GM21423 (cell line): Measurements from ENCODE around the gene DGKB.
"Not testable (repeated sequence)": the region's sequence is repeated elsewhere in the genome, so short reads cannot be mapped to it uniquely, and the experiment has no call there.

Source experiments
- ATAC-seq: cut with Tn5 transposase; IDR thresholded peaks from one replicate; pipeline ENCODE4 v1.9.1; 2021; ENCODE audit warnings: mild to moderate bottlenecking, moderate library complexity; ENCODE audit not compliant: unreplicated experiment

DGKB gene

DNA sequence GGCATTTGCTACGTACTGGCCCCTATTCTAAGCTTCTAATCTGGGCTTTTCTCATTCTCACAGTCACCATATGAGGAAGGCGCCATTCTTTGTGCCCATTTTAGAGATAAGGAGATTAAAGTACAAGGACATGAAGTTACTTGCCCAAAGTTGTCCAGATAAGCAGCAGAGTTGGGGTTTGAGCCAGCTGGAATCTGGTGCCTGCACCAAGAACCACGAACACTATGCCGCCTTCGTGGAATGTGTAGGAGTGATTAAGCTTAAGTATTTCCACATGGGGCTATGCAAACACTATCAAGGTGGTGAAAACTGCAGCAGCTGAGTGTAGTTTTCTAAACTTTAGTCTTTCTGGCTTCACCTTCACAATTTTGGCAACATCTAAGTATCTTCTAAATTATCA lies 570.4 kb downstream of the DGKB start:
- no peak for ATAC-seq

GRCh38 chr7:14324767-14325166 lies 577.8 kb downstream of the DGKB start:
- no peak for ATAC-seq

DNA sequence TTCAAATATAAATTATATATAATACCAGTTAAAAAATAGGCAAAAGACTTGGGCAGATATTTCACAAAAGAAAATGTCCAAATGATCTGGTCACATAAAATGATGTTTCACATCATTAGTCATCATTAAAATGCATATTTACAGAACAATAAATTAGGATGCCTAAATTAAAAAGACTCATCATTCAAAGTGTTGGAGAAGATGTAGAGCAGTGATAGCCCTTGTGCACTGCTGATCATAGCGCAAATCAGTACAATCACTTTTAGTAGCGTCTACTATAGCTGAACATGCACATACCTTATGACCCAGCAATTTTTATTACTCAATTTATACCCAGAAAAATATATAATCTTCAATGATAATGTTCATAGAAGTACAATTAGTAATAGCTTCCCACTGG lies 579.8 kb downstream of the DGKB start:
- no peak for ATAC-seq

DNA sequence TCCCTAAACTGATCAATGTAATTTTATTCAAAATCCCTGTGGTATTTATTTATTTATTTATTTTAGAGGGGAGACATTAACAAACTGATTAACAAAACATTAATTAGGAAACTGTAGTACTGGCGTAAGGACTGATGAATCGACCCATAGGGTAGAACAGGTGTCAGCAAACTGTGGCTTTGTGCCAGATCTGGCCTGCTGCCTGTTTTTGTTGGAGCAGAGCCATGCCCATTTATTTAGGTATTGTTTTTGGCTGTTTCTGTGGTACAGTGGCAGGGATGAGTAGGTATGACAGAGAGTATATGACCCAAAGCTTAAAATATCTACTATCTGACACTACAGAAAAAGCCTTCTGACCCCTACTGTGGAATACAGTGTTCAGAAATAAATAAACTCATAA lies 580.6 kb downstream of the DGKB start:
- ATAC-seq, result no peak

- no peak for ATAC-seq
These were observed 593.1 kb downstream of the DGKB start for GRCh38 chr7:14309432-14309831.

GRCh38 chr7:14305233-14305866 lies 597.2 kb downstream of the DGKB start:
- ATAC-seq, result no peak

- no peak for ATAC-seq
These were observed 599.0 kb downstream of the DGKB start for GRCh38 chr7:14303536-14303935.

DNA sequence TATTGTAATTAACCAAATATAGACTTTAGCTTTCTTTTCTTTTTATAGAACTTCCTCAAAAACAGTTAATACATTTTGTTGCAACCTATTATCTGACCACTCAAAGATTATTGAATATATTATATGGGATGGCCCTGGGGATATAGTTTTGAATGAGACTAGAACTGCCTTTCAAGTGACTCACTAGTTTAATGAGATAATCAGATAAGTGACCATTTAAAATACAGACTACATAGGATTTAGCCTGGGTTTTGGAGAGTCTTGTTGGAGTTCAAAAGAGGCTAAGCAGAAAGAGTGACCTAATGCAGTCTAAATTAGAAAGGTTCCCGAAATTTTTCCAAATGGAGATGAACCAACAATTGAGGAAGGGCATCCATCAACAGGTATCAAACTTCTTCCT lies 607.9 kb downstream of the DGKB start:
- no peak for ATAC-seq

- no peak for ATAC-seq
These were observed 609.1 kb downstream of the DGKB start for GRCh38 chr7:14293434-14293833.

- no peak for ATAC-seq
These were observed 609.8 kb downstream of the DGKB start for GRCh38 chr7:14292737-14293136.

- no peak for ATAC-seq
These were observed 612.6 kb downstream of the DGKB start for GRCh38 chr7:14289957-14290356.

DNA sequence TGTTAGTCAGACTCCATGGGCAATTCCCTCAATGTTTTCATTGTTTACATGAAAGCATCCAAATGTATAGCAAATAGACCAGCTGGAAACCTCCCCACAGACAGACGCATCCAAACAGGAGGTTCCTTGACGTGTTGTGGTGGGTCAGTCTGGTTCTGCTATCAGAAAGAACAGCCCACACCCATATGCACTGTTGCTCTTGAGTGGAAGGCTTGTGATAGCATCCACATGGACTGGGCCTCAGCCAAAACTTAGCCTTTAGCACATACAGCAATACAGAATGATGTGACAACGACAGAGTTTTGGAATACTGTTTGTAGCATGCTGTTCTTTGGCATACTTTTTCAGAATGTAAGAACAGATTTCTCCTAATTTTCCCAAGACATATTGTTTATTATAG lies 613.9 kb downstream of the DGKB start:
- no peak for ATAC-seq

DNA sequence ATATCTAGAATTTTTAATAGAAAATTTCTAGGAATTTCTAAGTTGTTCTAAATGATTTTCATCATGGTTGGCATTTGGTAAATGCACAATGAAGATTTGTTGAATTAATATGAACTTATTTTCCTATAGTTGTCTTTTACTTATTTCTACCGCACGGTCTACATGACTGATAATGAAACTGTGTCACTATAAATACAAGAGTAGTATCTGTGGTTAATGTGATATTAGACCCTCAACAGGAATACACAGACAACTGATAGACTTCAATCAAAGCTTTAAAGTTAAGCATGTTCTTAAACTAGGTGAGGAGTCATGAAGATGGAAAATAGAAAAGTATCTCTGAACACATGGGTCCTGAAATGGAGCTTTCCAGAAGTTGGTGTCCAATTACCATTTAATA lies 615.2 kb downstream of the DGKB start:
- ATAC-seq, result no peak

DNA sequence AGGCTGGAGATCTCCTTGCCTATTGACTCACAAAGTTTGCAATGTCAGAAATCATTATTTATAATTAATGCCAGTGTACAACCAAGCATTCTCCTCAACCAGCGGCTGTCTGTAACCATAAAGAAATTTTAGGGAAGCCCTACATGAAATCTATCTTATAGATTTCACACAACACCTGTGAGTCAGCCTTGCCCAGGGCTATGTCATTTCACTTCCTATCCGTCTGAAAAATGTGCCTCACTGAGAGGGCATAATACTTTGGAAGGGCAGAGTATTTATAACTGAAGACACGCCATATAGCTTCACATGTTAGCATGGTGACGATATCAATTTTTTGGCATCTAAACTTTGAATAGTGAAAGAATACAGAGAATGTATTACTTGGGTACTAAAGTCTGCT lies 616.5 kb downstream of the DGKB start:
- ATAC-seq, result no peak

DNA sequence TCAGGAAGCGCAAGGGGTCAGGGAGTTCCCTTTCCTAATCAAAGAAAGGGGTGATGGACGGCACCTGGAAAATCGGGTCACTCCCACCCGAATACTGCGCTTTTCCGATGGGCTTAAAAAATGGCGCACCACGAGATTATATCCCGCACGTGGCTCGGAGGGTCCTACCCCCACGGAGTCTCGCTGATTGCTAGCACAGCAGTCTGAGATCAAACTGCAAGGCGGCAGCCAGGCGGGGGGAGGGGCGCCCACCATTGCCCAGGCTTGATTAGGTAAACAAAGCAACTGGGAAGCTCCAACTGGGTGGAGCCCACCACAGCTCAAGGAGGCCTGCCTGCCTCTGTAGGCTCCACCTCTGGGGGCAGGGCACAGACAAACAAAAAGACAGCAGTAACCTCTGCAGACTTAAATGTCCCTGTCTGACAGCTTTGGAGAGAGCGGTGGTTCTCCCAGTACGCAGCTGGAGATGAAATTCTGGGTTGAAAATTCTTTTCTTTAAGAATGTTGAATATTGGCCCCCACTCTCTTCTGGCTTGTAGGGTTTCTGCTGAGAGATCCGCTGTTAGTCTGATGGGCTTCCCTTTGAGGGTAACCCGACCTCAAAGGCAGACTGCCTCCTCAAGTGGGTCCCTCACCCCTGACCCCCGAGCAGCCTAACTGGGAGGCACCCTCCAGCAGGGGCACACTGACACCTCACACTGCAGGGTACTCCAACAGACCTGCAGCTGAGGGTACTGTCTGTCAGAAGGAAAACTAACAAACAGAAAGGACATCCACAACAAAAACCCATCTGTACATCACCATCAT lies 623.3 kb downstream of the DGKB start:
- ATAC-seq, result not testable (repeated sequence)

DNA sequence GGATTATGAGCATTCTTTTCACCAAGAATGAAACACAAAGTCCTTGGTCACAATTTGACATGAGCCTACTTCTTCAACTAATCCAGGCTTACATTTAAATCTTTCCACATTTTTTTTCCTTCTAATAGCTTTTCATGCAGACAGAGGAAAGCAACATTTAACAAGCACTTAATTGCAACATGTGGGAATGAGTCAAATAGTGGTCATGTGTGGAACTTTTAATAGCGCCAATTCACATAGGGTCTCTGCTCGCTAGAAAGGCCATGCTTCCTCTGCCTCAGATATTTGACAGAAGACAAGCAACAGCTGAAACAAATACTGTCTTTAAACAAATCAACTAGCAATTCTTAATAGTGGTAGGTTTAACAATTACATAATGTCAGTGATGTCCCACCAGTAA lies 627.2 kb downstream of the DGKB start:
- no peak for ATAC-seq

- ATAC-seq, result no peak
These were observed 631.1 kb downstream of the DGKB start for GRCh38 chr7:14271441-14271840.

DNA sequence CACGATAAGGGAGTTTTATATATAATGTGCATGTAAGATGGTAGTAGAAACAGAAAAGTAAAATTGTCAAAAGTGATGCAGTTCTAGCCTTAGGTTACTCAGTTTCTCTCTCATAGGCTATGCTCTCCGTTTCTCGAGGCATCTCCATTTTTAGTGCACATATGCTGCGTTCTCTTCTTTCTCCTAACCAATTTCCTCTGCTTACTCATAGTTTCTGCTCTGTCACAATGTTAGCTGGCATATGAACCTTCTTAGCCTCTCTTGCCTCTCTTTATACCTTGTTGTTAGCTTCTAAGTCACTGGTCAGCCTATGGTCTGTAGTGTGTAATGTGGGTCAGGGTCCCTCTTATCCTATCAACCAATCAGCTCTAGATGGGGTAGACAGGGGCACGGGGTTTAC lies 632.5 kb downstream of the DGKB start:
- no peak for ATAC-seq

DNA sequence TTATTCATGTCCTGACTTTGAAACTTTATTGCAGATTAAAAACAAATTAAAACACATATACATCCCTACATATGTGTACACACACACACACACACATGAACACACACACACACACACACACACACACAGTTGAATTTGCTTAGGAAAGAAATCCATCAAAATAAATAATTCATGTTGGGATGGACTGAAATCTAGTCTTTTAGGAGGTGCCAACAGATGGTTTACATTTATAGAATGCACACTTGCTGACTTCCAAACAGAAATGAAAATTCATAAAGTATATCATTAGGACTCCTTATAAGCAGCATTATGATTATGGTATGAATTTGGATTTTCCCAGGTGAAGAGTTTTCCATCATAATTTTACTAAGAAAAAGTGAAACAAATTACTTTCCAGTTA lies 642.5 kb downstream of the DGKB start:
- no peak for ATAC-seq

DNA sequence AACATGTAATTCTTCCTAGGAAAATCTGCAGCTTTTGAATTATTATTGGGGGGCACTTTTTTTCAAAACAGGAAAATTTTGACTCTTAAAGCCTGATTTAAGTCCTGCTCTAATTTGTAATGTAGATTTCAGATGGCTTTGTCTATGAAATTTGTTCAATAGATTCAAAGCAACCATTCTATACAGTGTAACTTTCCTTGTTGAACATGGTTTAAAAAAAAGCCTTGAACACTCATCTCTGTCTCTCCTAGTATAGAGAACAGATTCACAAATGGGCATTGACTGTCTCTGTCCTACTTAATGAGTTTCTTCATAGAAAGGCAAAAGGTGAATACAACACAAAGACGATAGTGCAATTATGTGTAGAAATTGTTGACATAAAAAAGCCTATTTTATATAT lies 643.7 kb downstream of the DGKB start:
- no peak for ATAC-seq

DNA sequence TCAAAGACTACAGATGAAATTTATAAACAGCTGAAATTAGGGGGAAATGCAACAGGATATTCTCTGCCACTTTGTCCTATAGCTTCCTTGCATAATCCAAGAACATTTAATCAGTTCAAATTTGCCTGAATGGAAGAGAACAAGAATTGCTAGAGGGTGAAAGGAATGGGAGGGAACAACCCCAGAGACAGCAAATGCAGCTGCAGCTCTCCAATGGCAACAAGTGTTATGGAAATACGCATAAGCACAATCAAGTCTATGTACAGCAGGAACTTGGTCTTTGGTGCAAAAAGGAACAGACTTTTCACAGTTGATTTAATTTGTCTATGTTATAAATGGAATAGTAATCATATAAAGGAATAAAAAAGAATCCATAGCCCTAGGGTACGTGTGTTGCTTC lies 644.1 kb downstream of the DGKB start:
- no peak for ATAC-seq

- ATAC-seq, result no peak
These were observed 650.1 kb downstream of the DGKB start for GRCh38 chr7:14252458-14252857.

DNA sequence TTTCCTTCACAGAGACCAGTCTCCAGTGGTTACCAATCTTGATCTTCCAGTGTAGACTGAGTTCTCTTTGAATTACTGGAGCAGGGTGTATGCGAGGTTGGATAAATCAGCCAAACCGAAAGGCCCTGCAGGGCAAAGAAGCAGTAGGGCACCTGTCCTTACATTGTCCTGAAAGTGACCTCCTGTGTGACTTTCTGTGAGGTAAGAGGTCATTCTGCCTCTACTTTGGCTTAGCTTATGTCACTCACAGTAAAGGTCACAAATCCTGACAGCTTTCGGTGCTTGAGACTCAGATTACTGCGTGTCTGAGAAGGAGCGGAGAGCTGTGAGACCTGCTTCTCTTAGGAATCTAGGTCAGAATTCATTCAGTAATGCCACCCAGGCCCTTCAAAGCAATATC lies 660.4 kb downstream of the DGKB start:
- no peak for ATAC-seq
